Psoas muscle (tissue), 8 donors: Measurements from ENCODE around the gene TPSAB1. TPM values are rescaled to one million over a fixed set of nuclear protein-coding genes. Genes with fewer than 3 reads are reported as not detected.
"Not testable (repeated sequence)": the region's sequence is repeated elsewhere in the genome, so short reads cannot be mapped to it uniquely, and the experiment has no call there.

Experiments used
- ATAC-seq, 4 donors: fragments of 200-7000 bp; cut with Tn5 transposase; one replicate each; pipeline ENCODE4 v1.9.1; 2020; ENCODE audit warnings: moderate library complexity in 3 of 4, mild to moderate bottlenecking in 2 of 4
- DNase-seq, 2 donors: peaks; one replicate each; pipeline ENCODE4 v3.0.0-alpha.2; 2020
- H3K27ac ChIP-seq: fragments of 200-600 bp; one replicate; pipeline ENCODE4 v1.8.0; 2022
- H3K27me3 ChIP-seq, 3 donors: fragments of 200-600 bp in 1 of 3; one replicate each; pipeline versions ENCODE4 v1.6.1 to v1.8.0; 2013 to 2022; ENCODE audit warnings: low read length in 2 of 3, mild to moderate bottlenecking in 2 of 3, moderate library complexity in 1 of 3; ENCODE audit not compliant: insufficient read depth in 3 of 3
- H3K36me3 ChIP-seq, 2 donors: fragments of 200-600 bp in 1 of 2; one replicate each; pipeline versions ENCODE4 v1.6.1 to v1.8.0; 2013 to 2022; ENCODE audit warnings: low read depth in 1 of 2, mild to moderate bottlenecking in 1 of 2, moderate library complexity in 1 of 2; ENCODE audit not compliant: insufficient read depth in 1 of 2
- H3K4me1 ChIP-seq: fragments of 200-600 bp; one replicate; pipeline ENCODE4 v1.8.0; 2022
- H3K4me3 ChIP-seq: fragments of 200-600 bp; one replicate; pipeline ENCODE4 v1.8.0; 2022; ENCODE audit warnings: mild to moderate bottlenecking
- H3K9me3 ChIP-seq: fragments of 200-600 bp; one replicate; pipeline ENCODE4 v1.8.0; 2022
- WGBS, 3 donors: extraction: QIAGEN DNeasy Blood & Tissue Kit; methylation state at CpG; one replicate each; pipeline versions ENCODE4 v1.1.6 to v1.1.7; 2013; 5-methylcytosine and 5-hydroxymethylcytosine counted together
- intact Hi-C, 2 donors: fragments of 100-400 bp; cut with DNase I; formaldehyde crosslinking; loops; one replicate each; pipeline versions ENCODE4 v1.11.0 to v1.14.2; 2022
- long read RNA-seq, 2 donors: library from polyadenylated mRNA; unstranded; transcript quantifications; one replicate each; pipeline ENCODE4 v2.0.0, GENCODE V29; 2021
- polyA plus RNA-seq, 3 donors: library from polyadenylated mRNA; stranded (reverse); fragments of 200-250 nt; gene quantifications; one replicate each; pipeline ENCODE4 v1.2.3, GENCODE V29; 2013
- total RNA-seq, 4 donors: library from RNA; stranded (reverse); fragmentation: NEBNext Ultra II Directional in 2 of 4; extraction: Animal tissue kit (Norgen Biotek cat#: 25700) in 2 of 4; gene quantifications; one replicate each; pipeline versions ENCODE4 v1.2.1 to v1.2.4, GENCODE V29; 2021 to 2023
- TF ChIP-seq, protein P1 (sequence below): fragments of 200-600 bp; IDR thresholded peaks from one replicate; pipeline ENCODE4 v1.8.0; 2022; ENCODE audit warnings: antibody characterized with exemption
- donor health status: healthy with polysubstance abuse.
- donor health status: DM: no; HTN: no; CAD: no; lungs with moderate emphysema.
- donor health status: Bipolar disorder and iron deficiency.
- donor health status: healthy.
- donor health status: DM: yes; HTN: yes; CAD: no.
- donor health status: DM: no; HTN: no; CAD: no.
- donor health status: DM: no; HTN: no; CAD: no.
- donor health status: DM: yes; HTN: yes; CAD: no.

The TPSAB1 gene
- total RNA-seq (1 to 10 TPM; 1.3 to 8.9 (median 6.0) TPM), polyA plus RNA-seq (1 to 10 TPM; 1.6 to 5.0 (median 2.6) TPM)
- long read RNA-seq, donor 1, partial matches to known transcripts: 0 of 2 reads
- long read RNA-seq, donor 1, other reads (novel, unspliced or antisense): 0 of 2 reads
- long read RNA-seq, donor 2, transcript TPSAB1-202 (5 exons, 1,357 nt): minor isoform, 8 of 22 reads
- long read RNA-seq, donor 2, transcript TPSAB1-201 (6 exons, 1,175 nt): major isoform, 10 of 22 reads
- long read RNA-seq, donor 2, partial matches to known transcripts: 0 of 22 reads
- long read RNA-seq, donor 2, other reads (novel, unspliced or antisense): 4 of 22 reads

DNA sequence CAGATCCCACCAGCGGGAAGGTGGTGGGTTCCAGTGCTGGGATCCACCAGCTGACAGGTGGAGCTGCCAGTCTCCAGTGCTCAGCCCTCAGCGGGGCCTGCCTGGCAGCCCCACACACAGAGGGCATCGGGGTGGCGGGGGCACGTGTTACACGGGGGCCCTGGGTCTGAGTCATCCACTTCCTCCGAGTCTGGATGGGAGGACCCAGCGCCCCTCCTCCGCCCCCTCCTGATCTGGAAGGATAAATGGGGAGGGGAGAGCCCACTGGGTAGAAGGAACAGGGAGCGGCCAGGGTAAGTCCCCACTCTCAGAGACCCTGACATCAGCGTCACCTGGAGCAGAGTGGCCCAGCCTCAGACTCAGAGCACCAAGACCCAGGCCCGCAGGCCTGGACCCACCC, at the start of gene TPSAB1:
TPSAB1 (plus strand) TSS at position 270 of the 400 bp plus-strand sequence. CDS start 234 bp downstream, outside the sequence.
- H3K4me3 ChIP-seq, H3K9me3 ChIP-seq, H3K27ac ChIP-seq, H3K36me3 ChIP-seq, ATAC-seq, intact Hi-C loops, H3K4me1 ChIP-seq: not testable (repeated sequence)
- 51 to 60% (median 58%) methylated on average over 2 to 5 of the region's 12 CpGs for WGBS, 3 donors
- H3K27me3 ChIP-seq: peaks cover 0 to 15% (median 6%) of the 10 kb centered on the region in 3 donors
- peak in 1 of 2 donors; percentile 49 for DNase-seq

- H3K27me3 ChIP-seq: peaks cover 0 to 48% (median 12%) of the 10 kb centered on the region in 3 donors
- ATAC-seq, H3K9me3 ChIP-seq, DNase-seq, H3K4me3 ChIP-seq, H3K36me3 ChIP-seq, H3K4me1 ChIP-seq, H3K27ac ChIP-seq: not testable (repeated sequence)
- intact Hi-C loops: loop anchor here in 1 of 2 donors (5.0 kb wide), 1 partner anchor 133 kb away; no protein-coding TSS in a partner anchor
- 88 to 90% (median 89%) methylated on average over 9 to 11 of the region's 11 CpGs for WGBS, 3 donors
Observed at GRCh38 chr16:1190789-1191188, 49.7 kb upstream of the TPSAB1 start.

- Histone ChIP-seq H3K27ac (no peak overlapping the region), H3K36me3 (no peaks in the 10 kb centered on the region), H3K4me1 (no peaks in the 10 kb centered on the region), H3K27me3 (peaks cover 0 to 54% (median 8%) of the 10 kb centered on the region in 3 donors), H3K9me3 (no peaks in the 10 kb centered on the region), H3K4me3 (no peak overlapping the region)
- 66 to 67% (median 66%) methylated on average over 8 to 9 of the region's 9 CpGs for WGBS, 3 donors
- DNase-seq (no peak), ATAC-seq (no peak)
- TF ChIP-seq, protein P1, sequence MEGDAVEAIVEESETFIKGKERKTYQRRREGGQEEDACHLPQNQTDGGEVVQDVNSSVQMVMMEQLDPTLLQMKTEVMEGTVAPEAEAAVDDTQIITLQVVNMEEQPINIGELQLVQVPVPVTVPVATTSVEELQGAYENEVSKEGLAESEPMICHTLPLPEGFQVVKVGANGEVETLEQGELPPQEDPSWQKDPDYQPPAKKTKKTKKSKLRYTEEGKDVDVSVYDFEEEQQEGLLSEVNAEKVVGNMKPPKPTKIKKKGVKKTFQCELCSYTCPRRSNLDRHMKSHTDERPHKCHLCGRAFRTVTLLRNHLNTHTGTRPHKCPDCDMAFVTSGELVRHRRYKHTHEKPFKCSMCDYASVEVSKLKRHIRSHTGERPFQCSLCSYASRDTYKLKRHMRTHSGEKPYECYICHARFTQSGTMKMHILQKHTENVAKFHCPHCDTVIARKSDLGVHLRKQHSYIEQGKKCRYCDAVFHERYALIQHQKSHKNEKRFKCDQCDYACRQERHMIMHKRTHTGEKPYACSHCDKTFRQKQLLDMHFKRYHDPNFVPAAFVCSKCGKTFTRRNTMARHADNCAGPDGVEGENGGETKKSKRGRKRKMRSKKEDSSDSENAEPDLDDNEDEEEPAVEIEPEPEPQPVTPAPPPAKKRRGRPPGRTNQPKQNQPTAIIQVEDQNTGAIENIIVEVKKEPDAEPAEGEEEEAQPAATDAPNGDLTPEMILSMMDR: no peak
- intact Hi-C loops: loop anchor here in 1 of 2 donors (5.0 kb wide), 1 partner anchor 135 kb away; no protein-coding TSS in a partner anchor
Observed at GRCh38 chr16:1192384-1193073, 48.0 kb upstream of the TPSAB1 start.

- Histone ChIP-seq H3K27ac (no peak overlapping the region), H3K4me1 (no peaks in the 10 kb centered on the region), H3K36me3 (no peaks in the 10 kb centered on the region), H3K4me3 (no peak overlapping the region), H3K9me3 (no peaks in the 10 kb centered on the region), H3K27me3 (peaks cover 0 to 54% (median 8%) of the 10 kb centered on the region in 3 donors)
- ATAC-seq (no peak), DNase-seq (no peak)
- intact Hi-C loops: loop anchor here in 1 of 2 donors (5.0 kb wide), 1 partner anchor 136 kb away; no protein-coding TSS in a partner anchor
- TF ChIP-seq, protein P1: no peak
- WGBS, 3 donors: 62 to 67% (median 65%) methylated on average over 28 to 30 of the region's 30 CpGs
Observed at GRCh38 chr16:1193143-1193824, 47.2 kb upstream of the TPSAB1 start.

DNA sequence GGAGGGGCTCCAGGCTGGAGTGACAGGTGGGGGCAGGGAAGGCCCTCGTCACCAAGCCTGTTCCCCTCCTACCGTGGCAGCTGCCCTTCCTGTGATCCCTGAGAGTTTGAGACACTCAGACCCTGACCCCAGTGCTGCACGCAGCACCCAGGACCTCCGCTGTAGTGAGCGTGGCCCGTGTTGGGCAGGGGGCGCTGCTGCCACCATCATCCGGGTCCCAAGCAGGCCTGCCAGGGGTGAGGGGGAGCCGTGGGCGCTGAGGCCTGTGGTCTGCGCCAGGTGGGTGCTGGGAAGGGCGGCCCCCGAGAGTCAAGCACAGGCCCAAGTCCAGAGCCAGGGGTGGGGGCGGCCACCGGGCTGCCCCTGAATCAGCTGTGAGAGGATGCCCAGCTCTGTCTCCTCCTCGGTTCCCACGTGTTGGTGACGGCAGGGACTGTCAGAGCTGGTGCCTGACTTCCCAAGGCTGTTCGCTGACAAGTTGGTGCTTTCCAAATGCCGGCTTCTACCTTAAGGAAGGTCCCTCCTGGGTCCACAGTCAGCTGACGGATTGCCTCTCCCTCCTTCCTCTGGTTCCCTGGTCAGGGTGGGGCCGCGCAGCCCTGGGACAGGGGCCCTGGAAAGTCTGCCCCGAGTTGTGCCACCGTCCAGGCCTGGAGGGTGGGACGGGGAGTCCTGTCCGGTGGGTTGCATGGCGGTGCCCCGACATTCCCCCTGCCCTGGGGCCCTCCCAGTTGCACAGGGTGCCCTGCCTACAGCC, 46.5 kb upstream of the TPSAB1 start:
- Histone ChIP-seq H3K9me3 (no peaks in the 10 kb centered on the region), H3K4me1 (no peaks in the 10 kb centered on the region), H3K27ac (no peak overlapping the region), H3K27me3 (peaks cover 0 to 54% (median 8%) of the 10 kb centered on the region in 3 donors), H3K36me3 (no peaks in the 10 kb centered on the region), H3K4me3 (no peak overlapping the region)
- intact Hi-C loops: loop anchor here in 1 of 2 donors (1.0 to 5.0 kb wide), 2 partner anchors 87 to 137 kb away; no protein-coding TSS in a partner anchor
- DNase-seq: no peak
- no peak for ATAC-seq
- 64 to 71% (median 66%) methylated on average over 27 to 29 of the region's 29 CpGs for WGBS, 3 donors
- TF ChIP-seq, protein P1: no peak
